ENCODE data around the gene TMEM190.

DNA sequence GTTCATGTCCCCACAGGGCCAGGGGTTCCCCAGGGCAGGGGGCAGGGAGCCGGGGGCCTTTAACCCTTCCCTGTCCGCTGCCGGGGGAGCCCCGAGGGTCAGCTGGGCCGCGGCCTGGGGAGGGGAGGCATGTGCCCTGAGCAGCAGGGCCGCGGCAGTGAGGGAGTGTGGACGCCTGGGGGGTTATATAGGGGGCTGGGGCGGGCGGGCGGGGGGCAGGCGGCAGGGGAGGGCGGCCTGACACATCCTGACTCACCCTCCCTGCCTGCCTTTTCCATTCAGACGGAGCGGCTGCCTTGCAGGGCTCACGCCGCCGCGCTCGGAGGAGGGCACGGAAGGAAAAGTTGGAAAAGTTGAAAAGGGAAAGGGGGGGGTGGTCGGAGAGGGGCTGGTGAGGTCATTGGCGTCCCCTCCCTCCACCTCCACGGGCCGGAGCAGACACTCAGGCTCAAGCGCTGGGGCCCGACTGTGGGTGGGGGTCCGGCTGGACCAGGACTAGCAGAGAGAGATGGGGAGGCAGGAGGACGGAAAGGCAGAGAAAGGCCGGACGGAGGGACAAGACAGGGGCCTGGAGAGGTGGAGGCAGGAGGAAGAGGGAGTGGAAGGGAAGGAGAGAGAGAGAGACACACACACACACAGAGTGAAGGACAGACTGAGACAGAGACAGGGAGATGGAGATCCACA is 6.2 kb upstream of the TMEM190 start, which contains the start of gene IL11:
- no peak for TF ChIP-seq ZZZ3 (IDR thresholded peaks at IDR 0.05; ENCODE audit: control insufficient read depth, insufficient read length, low read depth)
- TF ChIP-seq BACH1 (IDR thresholded peaks at IDR 0.05; ENCODE audit: borderline replicate concordance): no peak
- TF ChIP-seq, protein P1, sequence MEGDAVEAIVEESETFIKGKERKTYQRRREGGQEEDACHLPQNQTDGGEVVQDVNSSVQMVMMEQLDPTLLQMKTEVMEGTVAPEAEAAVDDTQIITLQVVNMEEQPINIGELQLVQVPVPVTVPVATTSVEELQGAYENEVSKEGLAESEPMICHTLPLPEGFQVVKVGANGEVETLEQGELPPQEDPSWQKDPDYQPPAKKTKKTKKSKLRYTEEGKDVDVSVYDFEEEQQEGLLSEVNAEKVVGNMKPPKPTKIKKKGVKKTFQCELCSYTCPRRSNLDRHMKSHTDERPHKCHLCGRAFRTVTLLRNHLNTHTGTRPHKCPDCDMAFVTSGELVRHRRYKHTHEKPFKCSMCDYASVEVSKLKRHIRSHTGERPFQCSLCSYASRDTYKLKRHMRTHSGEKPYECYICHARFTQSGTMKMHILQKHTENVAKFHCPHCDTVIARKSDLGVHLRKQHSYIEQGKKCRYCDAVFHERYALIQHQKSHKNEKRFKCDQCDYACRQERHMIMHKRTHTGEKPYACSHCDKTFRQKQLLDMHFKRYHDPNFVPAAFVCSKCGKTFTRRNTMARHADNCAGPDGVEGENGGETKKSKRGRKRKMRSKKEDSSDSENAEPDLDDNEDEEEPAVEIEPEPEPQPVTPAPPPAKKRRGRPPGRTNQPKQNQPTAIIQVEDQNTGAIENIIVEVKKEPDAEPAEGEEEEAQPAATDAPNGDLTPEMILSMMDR (IDR thresholded peaks at IDR 0.05 in 2 of 3, conservative IDR thresholded peaks at IDR 0.05 in 1 of 3; ENCODE audit: control insufficient read depth in 2 of 3, extremely low read depth in 1 of 3, insufficient read depth in 1 of 3, low read depth in 3 of 3, low read length in 3 of 3): no peak
- TF ChIP-seq MYC (IDR thresholded peaks at IDR 0.05; ENCODE audit: insufficient read depth, insufficient read length, insufficient replicate concordance, low read length, severe bottlenecking): no peak
- TF ChIP-seq ATF7 (IDR thresholded peaks at IDR 0.05; ENCODE audit: low read depth): no peak
- no peak for TF ChIP-seq HDGF (IDR thresholded peaks at IDR 0.05)
- TF ChIP-seq CHD2 (IDR thresholded peaks at IDR 0.05; ENCODE audit: borderline replicate concordance, low read depth, low read length): no peak
- TF ChIP-seq TAF1 (IDR thresholded peaks at IDR 0.05; ENCODE audit: borderline replicate concordance, low read depth, low read length): no peak
- no peak for TF ChIP-seq EP300 (IDR thresholded peaks at IDR 0.05; ENCODE audit: borderline replicate concordance in 1 of 2, control insufficient read depth in 1 of 2, low read depth in 2 of 2, low read length in 2 of 2)

All from GM12878 (cell line).